Lung (tissue), 12 donors: ENCODE results near the gene LSR. TPM values are rescaled to one million over a fixed set of nuclear protein-coding genes. Genes with fewer than 3 reads are reported as not detected.

Experiments
- ATAC-seq: fragments of 200-7000 bp; cut with Tn5 transposase; one replicate; pipeline ENCODE4 v1.9.1; 2020; ENCODE audit warnings: moderate number of reproducible peaks; ENCODE audit not compliant: insufficient read depth, low FRiP score
- DNase-seq, 3 donors: peaks; one replicate each; pipeline ENCODE4 v3.0.0-alpha.2; 2013 to 2017
- H3K27ac ChIP-seq, 2 donors: one replicate each; pipeline ENCODE4 v1.5.1; 2013; ENCODE audit warnings: mild to moderate bottlenecking in 2 of 2, moderate library complexity in 2 of 2, control low read depth in 1 of 2, inconsistent platforms in 1 of 2, low read depth in 1 of 2, low read length in 1 of 2
- H3K27me3 ChIP-seq, 3 donors: one replicate each; pipeline ENCODE4 v1.5.1; 2013; ENCODE audit warnings: low read length in 2 of 3; ENCODE audit not compliant: control insufficient read depth in 3 of 3, insufficient read depth in 3 of 3
- H3K36me3 ChIP-seq, 4 donors: one replicate each; pipeline ENCODE4 v1.5.1; 2013; ENCODE audit warnings: low read length in 4 of 4, mild to moderate bottlenecking in 1 of 4, moderate library complexity in 1 of 4; ENCODE audit not compliant: control insufficient read depth in 4 of 4, insufficient read depth in 4 of 4
- H3K4me1 ChIP-seq, 5 donors: one replicate each; pipeline ENCODE4 v1.5.1; 2013; ENCODE audit warnings: low read length in 5 of 5, mild to moderate bottlenecking in 2 of 5, moderate library complexity in 1 of 5; ENCODE audit not compliant: control insufficient read depth in 5 of 5, insufficient read depth in 5 of 5
- H3K4me3 ChIP-seq: one replicate; pipeline ENCODE4 v1.5.1; 2013; ENCODE audit warnings: mild to moderate bottlenecking, control low read depth, moderate library complexity
- H3K9ac ChIP-seq, 2 donors: one replicate each; pipeline ENCODE4 v1.5.1; 2013; ENCODE audit warnings: low read length in 2 of 2, control low read depth in 1 of 2; ENCODE audit not compliant: insufficient read depth in 1 of 2
- H3K9me3 ChIP-seq, 4 donors: one replicate each; pipeline ENCODE4 v1.5.1; 2013; ENCODE audit warnings: low read length in 3 of 4, mild to moderate bottlenecking in 1 of 4, moderate library complexity in 1 of 4; ENCODE audit not compliant: control insufficient read depth in 4 of 4, insufficient read depth in 3 of 4
- WGBS, 2 donors: extraction: QIAGEN DNeasy Blood & Tissue Kit; methylation state at CpG; one replicate each; pipeline ENCODE4 v1.1.7; 2013; 5-methylcytosine and 5-hydroxymethylcytosine counted together
- polyA plus RNA-seq, 2 donors: library from polyadenylated mRNA; stranded (reverse); fragments of 200-250 nt; gene quantifications; one replicate each; pipeline ENCODE4 v1.2.1, GENCODE V29; 2013
- total RNA-seq, 2 donors: library from RNA; depleted of rRNA in 1 of 2; stranded (reverse); fragments of >200 nt in 1 of 2; gene quantifications; one replicate each; pipeline ENCODE4 v1.2.1, GENCODE V29; 2014 to 2021
- TF ChIP-seq, protein P1 (sequence below): IDR thresholded peaks from 2 replicates; pipeline ENCODE4 v1.5.1; 2012; ENCODE audit warnings: mild to moderate bottlenecking; ENCODE audit errors: control extremely low read depth, extremely low read depth
- donor health status: control.
- donor health status: control.
- donor health status: Bipolar disorder and iron deficiency.
- donor health status: healthy.
- donor health status: DM: yes; HTN: yes; CAD: no.

Gene LSR
- total and polyA plus RNA-seq, 4 donors, result 30.8 to 82.0 (median 68.7) TPM

DNA sequence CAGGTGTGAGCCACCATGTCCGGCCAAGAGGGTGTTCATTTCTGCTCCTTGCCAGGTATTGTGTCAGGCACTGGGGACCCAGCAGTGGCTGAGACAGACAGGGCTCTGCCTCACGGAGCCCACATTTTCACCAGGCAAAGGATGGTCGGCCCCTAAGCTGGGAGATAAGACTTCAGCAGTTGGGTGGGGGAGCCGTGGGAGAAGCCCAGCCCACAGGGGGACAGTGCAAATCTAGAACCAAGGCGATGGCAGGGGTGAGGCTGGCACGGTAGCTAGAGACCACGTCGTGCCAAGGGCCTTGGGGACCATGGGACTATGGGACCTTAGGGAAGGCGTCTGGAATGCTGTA is 8.3 kb downstream of the LSR start:
- Histone ChIP-seq H3K9me3 (no peaks in the 10 kb centered on the region), H3K4me3 (no peak overlapping the region), H3K9ac (no peak overlapping the region), H3K27me3 (no peaks in the 10 kb centered on the region), H3K27ac (no peak overlapping the region), H3K36me3 (peaks cover 0 to 6% (median 0%) of the 10 kb centered on the region in 4 donors), H3K4me1 (peaks cover 0 to 12% (median 0%) of the 10 kb centered on the region in 5 donors)
- TF ChIP-seq, protein P1, sequence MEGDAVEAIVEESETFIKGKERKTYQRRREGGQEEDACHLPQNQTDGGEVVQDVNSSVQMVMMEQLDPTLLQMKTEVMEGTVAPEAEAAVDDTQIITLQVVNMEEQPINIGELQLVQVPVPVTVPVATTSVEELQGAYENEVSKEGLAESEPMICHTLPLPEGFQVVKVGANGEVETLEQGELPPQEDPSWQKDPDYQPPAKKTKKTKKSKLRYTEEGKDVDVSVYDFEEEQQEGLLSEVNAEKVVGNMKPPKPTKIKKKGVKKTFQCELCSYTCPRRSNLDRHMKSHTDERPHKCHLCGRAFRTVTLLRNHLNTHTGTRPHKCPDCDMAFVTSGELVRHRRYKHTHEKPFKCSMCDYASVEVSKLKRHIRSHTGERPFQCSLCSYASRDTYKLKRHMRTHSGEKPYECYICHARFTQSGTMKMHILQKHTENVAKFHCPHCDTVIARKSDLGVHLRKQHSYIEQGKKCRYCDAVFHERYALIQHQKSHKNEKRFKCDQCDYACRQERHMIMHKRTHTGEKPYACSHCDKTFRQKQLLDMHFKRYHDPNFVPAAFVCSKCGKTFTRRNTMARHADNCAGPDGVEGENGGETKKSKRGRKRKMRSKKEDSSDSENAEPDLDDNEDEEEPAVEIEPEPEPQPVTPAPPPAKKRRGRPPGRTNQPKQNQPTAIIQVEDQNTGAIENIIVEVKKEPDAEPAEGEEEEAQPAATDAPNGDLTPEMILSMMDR, result no peak
- ATAC-seq, result no peak
- no peak for DNase-seq
- 81 to 84% methylated on average over 9 of the region's 9 CpGs for WGBS, 2 donors

GRCh38 chr19:35260694-35261304 is 12.0 kb downstream of the LSR start:
- no peak overlapping the region for H3K27ac ChIP-seq
- H3K4me1 ChIP-seq, result peaks cover 0 to 10% (median 3%) of the 10 kb centered on the region in 5 donors
- 86 to 87% methylated on average over 10 of the region's 10 CpGs for WGBS, 2 donors
- DNase-seq (no peak), ATAC-seq (no peak)
- TF ChIP-seq, protein P1, result no peak
- H3K9ac ChIP-seq, result no peak overlapping the region
- no peaks in the 10 kb centered on the region for H3K9me3 ChIP-seq
- peaks cover 0 to 7% (median 0%) of the 10 kb centered on the region in 4 donors for H3K36me3 ChIP-seq
- no peak overlapping the region for H3K4me3 ChIP-seq
- no peaks in the 10 kb centered on the region for H3K27me3 ChIP-seq

- TF ChIP-seq, protein P1, result no peak
- H3K36me3 ChIP-seq, result peaks cover 0 to 8% (median 0%) of the 10 kb centered on the region in 4 donors
- WGBS, 2 donors, result 78 to 89% methylated on average over 12 of the region's 12 CpGs
- no peak for ATAC-seq
- no peak overlapping the region for H3K9ac ChIP-seq
- no peaks in the 10 kb centered on the region for H3K27me3 ChIP-seq
- H3K9me3 ChIP-seq, result no peaks in the 10 kb centered on the region
- H3K4me3 ChIP-seq, result no peak overlapping the region
- no peak for DNase-seq
- H3K4me1 ChIP-seq, result peaks cover 0 to 12% (median 6%) of the 10 kb centered on the region in 5 donors
- H3K27ac ChIP-seq, result no peak overlapping the region
These were observed 12.7 kb downstream of the LSR start for GRCh38 chr19:35261356-35262100.
